ENCODE data around the gene FILIP1.

DNA sequence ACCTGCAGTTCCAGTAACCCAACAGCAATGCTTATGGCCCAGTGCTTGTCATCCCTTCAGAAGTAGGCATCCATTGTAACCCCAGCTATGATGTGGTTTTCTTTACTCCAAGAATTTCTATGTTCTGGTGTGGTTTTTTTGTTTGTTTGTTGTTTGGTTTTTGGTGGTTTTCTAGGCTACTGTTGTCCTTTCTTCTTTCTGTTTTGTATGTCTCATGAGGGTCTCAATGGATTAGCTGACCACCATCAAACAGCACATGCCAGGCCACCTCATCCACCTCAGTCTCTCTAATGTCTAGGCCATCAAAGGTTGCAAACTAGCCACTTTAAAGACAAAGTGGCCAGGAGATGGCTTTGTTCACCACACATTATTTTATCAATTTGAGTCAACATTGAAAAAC lies 149.6 kb downstream of the FILIP1 start:
- TF ChIP-seq POLR2A (IDR thresholded peaks at IDR 0.05): no peak
- TF ChIP-seq, protein P1, sequence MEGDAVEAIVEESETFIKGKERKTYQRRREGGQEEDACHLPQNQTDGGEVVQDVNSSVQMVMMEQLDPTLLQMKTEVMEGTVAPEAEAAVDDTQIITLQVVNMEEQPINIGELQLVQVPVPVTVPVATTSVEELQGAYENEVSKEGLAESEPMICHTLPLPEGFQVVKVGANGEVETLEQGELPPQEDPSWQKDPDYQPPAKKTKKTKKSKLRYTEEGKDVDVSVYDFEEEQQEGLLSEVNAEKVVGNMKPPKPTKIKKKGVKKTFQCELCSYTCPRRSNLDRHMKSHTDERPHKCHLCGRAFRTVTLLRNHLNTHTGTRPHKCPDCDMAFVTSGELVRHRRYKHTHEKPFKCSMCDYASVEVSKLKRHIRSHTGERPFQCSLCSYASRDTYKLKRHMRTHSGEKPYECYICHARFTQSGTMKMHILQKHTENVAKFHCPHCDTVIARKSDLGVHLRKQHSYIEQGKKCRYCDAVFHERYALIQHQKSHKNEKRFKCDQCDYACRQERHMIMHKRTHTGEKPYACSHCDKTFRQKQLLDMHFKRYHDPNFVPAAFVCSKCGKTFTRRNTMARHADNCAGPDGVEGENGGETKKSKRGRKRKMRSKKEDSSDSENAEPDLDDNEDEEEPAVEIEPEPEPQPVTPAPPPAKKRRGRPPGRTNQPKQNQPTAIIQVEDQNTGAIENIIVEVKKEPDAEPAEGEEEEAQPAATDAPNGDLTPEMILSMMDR (IDR thresholded peaks at IDR 0.05): no peak
- TF ChIP-seq POLR2AphosphoS5 (IDR thresholded peaks at IDR 0.05; ENCODE audit: insufficient read depth in 1 of 2, low read depth in 1 of 2): no peak
